IPS-NIHi11 (cell line): ENCODE measurements around the gene SMIM24.
A peak's percentile ranks its signal among the peaks of the same experiment; 100 is the strongest.

ENCODE experiments used
- DNase-seq: peaks from one replicate; pipeline ENCODE4 v3.0.0; 2012; ENCODE audit warnings: mixed read lengths, low spot score

The SMIM24 gene

DNA sequence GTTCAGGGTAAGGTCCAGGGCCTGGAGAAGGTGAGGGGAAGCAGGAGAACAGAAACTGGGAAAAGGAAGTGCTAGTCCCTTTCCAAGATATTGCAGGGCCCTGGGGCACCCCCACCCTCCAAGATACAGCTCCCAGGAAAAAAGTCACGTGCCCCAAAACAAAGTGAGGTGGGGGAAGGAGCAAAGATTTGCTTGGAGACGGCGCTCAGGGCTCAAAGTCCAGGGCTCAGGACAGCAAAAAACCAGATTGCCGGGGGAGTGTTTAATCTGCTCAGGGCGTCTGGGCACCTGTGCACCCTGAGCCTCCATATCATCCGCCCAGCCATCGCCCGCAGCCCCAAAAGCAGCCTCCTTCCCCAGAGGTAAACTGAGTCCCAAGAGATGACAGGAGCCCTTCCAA lies 6.3 kb downstream of the SMIM24 start:
- no peak for DNase-seq

DNA sequence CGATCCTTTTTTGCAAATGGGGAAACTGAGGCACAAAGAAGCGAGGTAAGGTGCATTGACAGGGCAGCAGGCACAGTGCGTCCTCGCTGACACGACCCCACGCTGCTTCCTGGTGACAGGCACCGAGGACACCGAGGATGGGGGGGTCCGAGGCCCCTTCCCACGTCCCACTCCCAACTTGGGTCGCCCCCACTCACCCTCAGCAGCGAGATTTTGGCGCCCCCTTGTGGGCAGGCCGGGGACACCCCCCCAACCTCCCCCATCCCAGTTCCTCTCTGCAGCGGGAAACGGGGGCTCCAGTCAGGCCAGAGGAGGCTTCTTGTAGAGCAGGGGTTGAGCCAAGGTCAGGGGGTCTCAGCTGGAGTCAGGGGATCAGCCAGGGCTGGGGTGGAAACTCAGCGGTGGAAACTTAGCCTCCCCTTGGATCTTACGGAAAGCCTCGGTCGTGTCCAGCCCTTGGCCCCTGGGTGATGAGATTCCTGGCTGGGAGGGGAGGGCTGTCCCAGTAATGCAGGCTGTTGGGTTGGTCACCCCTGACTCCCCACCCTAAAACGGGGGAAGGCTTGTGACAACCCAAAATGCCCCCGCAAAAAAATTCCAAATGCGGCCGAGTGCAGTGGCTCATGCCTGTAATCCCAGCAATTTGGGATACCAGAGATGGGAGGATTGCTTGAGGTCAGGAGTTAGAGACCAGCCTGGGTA lies 8.2 kb downstream of the SMIM24 start:
- peak; percentile 68 for DNase-seq

DNA sequence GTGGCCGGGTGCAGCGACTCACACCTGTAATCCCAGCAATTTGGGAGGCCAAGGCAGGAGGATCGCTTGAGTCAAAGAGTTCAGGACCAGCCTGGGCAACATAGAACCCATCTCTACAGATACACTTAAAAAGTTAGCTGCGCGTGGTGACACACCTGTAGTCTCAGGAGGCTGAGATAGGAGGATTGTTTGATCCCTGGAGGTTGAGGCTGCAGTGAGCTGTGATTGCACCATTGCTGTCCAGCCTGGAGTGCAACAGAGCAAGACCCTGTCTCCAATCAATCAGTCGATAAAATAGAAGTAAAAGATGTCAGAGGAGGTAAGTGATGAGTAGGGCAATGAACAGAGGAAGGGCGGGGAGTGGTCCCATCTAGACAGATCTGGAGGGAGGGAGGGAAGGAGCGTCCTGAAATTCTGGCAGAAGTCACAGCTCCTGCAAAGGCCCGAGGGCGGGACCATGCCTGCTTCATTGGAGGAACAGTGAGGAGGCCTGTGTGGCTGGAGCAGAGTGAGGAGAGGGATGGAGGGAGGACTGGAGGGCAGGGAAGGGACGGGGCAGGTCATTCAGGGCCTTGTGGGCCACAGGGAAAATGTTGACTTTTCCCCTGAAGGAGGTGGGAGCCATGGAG lies 9.7 kb downstream of the SMIM24 start:
- DNase-seq, result no peak

DNA sequence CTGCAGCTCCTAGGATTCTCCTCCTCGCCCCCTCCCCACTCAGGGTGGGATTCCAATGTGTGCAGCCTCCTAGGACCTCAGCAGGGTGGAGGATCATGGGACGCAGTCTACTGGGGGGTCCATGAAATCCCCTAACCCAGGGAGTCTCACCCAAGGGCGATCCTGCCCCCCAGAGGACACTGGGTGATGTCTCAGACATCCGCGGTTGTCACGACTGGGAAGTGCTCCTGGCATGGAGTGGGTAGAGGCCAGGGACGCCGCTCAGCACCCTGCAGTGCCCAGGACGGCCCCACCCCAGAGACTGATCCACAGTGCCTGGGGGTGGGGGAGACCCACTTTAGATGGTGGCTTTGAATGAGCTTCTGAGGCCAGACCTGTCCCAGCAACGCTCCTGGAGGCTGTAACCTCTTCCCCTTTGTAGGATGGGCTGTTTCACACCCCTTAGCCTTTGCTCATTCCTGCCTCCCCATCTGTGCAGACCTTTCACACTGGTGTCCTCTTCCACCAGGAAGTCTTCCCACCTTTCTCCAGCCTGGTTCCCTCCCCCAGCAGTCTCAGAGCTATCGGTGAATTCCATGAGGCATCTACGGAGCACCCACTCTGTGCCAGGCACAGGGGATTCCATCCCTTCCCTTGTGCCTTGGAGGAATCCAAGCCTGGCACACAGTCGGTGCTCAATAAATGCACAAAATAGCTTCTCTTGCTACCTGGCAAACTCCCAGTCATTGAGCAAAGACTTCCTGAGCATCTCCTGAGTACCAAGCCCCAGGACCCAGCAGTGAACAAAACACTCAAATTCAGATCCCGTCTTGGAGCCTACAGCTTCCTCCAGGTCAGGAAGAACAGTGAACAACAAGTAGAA lies 10.5 kb downstream of the SMIM24 start:
- no peak for DNase-seq

DNA sequence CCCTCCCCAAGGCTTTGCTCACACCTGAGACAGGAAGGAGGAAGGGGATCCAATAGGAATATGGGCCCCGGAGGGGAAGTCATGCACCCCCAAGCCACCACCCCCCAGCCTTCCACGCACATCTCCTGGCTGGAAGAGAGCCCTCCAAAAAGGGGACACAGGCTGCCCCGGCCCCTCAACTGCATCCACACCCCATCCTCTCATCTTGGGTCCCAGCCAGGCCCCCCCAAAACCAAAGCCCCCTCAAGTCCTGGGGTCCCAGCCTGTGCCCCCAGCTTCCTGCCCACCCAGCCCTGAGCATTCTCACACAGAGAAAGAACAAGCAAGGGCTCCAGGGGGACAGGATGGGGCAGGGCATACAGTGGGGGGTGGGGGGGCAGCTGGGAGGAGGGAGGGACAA lies 12.1 kb downstream of the SMIM24 start:
- DNase-seq, result no peak

DNA sequence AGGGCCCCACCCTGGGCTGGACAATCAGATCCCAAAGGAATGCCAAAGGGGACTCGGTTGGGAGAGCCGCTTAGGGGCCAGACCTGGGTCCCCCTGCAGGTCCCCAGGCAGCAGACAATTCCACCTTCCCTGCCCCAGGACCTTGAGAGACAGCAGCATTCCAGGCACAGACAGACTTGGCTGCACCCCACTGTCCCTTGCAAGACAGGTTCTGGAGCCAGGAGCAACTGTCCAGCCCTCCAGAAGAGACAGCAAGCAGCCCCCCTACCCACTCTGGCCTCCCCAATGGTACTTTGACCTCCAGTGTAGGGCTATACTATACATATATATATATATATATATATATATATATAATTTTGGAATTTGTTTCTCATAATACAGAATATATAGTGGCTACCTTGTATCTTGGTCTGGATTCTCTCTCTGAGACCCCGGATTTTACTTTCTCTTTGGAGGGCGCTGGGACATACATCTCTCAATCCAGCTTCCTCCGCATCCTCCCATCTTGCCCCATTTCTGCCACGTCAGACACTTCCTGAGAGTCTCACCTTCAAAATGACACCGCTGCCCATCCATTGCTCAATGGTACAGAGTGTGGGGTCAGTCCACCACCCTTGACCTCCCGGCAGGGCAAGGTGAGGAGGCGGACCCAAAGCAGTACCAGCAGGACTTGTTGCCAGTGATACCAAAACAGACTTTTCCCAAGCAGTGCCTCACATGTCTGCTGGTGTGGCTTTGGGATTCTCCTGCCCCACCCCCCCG lies 12.7 kb downstream of the SMIM24 start:
- DNase-seq, result no peak

DNA sequence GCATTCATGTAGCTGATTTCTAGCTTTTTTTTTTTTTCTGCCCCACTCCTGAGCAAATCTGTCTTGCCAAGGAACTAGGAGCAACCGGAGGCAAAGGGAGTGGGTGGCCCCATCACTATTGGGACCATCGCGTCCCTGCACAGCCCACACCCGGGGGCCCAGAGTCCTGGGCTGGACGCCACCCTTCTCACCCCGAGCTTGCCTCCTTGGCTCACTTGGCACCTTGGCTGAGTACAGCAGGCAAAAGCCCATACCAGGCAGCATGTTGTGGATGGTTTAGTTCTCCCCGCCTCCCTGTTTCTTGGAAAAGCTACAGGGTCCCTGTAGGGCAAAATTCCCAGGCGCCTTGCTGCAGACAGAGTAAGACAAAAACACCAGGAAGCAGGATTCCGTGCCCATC lies 13.7 kb downstream of the SMIM24 start:
- no peak for DNase-seq

DNA sequence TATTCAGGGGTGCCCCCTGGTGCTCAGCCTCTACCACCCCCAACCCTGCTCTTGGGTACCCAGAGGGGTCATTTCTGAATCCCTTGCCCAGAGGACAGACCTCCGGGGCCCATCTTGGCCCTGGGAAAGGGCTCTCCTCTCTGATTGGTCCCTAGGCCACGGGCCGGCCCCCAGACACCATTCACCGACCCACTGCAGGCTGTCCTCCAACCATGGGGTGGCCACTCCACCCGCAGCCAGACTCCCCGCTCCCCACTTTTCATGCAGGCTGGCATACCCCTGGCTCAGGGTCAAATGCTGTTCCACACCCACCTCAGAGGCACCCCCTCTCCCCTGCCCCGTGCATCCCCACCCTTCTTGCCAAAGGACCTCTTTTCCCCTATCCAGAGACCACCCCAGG lies 14.8 kb downstream of the SMIM24 start:
- peak; percentile 58 for DNase-seq

DNA sequence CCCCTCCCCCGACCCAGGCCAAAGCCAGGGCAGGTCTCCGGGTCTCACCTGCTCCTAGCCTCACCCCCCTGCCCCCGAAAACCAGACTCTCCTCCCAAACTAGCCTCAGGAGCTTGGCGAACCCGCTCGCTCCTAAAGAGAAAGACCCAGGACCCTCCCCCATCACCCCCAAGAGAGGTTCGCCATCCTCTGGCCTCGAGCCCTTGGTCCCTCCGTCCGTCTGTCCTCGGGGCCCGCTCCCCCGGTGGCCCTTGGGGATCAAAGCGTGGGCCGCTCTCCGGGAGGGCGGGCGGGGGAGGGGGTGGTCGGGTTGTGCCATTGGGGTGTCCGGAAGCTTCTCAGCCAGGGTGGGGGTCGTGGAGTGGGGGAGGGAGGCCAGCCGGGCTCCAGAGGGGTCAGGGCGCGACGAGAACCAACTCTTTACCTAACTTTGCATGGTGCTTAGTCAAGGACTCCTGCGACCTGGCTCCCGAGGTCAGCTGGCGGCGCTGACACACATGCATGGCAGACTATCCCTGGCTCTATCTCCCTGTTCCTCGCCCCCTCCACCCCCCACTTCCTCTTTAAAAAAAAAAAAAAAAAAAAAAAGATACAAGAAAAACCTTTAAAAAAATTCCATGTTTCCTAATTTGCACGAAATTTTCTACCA lies 15.6 kb downstream of the SMIM24 start:
- DNase-seq, result peak; percentile 60

DNA sequence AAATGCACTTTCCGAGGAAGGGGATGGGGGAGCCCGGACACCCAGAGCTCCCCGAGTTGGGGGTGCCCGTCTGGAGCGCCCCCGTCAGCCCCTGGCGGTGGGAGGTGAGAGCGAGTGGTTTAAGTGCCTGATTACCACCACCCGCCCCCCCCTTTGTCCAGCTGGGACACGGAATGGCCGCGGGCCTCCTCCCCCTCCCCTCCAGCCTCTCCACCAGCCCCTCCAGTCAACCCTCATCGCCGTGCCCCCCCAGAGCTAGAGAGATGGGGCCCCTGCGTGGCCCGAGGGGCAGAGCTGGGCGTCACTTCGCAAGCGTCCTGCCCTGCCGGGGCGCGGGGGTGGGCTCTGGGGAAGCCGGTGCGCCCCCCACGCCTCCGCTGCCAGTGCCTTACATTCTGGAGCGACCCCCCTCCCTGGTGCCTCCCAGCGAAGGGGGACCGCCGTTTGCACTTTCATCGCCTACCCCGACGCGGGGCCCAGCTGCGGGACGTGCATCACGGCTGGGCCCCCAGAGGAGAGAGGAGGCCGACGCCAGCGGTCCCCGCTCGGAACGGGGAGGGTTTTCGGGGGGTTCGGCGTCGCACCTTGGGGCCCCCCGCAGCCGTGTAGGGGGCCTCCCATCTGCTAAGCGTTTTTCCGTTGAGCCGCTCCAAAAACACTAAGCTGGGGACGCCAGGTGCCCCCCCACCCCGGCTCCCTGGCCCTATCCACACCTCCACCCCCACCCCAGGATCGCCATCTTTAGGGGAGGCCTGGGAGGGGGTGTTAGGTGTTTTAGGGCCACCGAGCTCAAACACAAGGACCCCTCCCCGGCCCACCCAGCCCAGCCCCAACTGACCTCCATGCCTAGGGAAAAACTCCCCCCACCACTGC lies 16.4 kb downstream of the SMIM24 start:
- DNase-seq, result peak; percentile 54

DNA sequence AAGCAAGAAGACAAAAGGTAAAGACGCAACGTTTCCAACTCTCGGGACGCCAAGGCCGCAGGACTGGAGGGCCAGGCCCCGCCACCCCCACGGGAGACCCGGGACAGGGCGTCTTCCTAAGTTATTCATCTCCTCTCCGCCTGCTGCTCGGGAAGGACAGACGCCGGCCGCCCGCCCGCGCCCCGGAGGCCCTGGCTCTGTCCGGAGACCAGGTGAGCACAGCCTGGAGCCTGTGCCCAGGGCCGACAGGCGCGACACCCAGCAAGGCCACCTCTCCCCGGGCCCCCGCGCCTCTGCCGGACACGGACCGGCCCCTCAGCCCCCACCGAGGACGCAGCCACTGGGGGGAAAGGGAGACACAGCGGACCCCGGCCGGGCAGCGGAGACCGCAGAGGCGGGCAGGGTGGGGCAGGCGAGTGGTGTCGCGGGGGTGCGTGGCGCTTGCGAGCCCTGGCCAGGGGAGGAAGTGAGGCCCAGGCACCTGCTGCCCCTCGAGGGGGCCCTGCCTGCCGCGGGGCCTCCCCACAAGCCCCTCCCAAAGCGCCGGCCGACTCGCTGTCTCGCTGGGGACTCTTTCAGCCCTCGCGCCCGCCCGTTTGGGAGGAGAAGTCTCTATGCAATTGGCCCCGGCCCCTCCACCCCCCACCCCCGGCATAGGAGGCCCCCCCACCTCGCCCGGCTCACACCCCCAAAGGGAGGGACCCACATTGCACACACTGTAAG lies 17.2 kb downstream of the SMIM24 start:
- DNase-seq, result peak; percentile 41

DNA sequence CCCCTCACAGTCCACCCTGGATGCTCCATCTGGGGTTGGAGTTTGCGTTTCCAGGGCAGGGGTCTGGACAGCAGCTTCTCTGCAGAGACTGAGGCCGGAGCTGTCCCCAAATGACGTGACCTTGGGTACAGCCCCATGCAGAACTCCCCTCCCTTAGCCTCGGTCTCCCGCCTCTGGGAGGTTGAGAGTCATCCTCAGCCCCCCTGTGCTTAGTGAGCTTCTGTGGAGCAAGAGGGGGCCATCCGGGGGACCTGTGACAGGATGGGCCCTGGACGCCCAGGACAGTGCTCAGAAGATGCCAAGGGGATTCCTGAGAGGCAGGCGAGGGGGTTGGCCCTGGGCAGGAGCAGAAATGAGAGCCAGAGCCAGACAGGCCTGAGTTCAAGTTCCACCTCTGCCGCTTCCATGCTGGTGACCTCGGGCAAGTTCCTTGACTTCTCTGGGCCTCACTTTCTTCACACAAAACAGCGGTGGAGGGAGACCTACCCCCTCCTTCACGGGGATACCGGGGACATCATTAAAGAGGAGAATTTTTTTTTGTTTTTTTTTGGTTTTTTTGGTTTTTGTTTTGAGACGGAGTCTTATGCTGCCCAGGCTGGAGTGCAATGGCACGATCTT lies 20.3 kb downstream of the SMIM24 start:
- no peak for DNase-seq

DNA sequence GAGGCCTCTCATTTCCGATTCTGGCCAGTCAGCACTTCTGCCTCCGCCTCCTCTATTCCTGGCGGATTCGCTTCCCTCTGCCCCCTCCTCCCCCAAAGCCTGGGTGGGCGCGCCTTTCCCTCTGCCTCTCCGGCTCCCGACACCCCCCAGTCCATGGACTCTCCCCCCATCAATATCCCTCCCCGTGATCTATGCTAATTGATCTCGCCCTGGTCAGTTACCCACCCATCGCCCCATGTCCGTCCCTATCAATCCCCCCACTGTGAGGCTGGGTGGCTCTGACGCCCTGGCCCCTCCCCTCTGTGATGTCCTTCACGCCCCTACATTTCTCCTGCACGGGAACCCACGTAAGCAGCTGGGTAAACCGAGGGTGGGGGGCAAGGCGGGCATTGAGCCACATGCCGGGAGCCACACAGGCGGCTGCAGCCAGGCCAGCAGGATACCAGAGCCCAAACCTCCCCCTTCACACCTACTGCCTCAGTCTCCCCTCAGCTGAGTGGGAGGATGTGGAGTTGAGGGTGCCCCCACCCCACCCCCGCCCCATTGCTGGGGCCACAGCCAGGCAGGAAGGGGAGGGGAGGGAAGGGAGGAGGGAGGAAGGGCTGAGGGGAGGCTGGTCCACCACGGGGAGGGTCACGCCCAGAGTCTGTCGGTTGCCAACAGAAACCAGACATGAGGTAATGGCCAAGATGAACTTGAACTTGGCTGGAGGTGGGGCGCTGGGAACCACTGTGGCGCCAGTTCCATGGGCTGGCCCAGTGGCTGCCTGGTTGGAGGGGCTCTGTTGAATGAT lies 21.0 kb downstream of the SMIM24 start:
- peak; percentile 84 for DNase-seq

DNA sequence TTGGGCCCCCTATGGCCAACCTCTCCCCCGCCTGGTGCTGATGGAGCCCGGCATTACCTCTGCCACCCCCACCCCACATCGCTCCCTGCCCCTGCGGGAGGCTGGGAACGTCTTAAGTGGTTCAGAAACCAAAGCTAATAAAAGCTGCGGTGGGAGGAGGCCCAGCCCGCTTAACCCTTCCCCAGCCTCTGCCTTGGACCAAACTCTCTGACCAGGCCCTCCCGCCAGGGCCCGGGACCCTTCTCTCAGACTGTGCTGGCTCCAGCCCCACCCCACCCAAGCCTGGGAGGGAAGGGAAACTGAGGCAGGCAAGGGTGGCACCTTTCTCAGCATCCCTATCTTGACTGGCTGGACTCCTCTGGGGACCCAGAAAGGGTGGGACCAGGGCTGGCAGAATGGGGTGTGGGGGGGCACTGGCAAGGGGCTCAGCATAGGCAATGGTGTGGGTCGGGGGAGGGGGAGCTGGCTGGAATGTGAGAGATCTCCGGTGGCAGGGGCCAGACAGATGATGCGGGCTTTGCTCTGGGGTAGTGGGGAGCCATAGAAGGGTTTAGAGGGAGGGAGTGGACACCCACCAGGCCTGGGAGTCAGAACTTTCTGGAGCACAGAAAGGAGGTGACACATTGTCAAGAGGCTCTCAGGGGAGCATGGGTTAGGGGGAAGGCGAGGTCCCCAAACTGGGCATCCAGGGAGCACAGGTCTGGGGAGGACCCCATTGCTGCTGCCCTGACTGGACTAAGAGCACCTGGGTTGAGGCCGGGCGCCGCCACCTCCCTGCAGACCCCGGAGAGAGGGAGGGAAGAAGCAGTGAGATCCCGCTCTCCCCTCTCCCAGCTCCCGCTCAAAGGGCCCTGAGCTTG lies 21.9 kb downstream of the SMIM24 start:
- peak; percentile 47 for DNase-seq

DNA sequence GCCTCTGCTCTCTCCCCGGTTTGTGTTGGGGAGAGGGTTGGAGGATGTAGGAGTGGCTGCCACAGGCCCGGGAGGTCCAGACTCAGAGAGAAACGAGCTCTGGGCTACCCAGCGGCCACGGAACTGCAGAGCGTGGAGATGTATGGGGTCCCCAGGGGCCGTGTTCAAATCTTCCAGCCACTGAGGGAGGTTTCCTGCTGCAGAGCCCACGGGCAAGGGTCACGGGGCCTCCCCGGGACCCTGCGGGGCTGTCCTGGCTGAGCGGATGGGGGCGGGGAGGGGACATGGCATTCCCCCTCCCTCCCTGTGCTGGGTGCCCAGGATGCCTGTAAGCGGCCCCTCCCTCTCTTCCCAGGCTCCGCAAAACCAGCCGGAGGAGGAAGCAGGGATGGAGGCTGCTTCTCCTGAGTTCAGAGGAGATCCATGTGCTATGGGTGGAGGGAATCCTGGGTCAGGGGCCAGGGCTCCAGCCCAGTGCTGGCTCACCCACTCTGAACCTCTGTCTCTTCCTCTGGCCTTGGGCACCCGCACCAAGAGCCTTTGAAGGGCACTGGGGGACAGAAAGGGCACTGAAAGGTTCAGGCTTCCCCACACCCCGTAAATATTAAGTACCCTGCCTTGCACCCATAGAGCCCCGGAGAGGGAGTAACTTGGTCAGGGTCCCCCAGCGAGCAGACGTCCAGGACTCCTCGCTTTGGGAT lies 22.6 kb downstream of the SMIM24 start:
- peak; percentile 54 for DNase-seq

DNA sequence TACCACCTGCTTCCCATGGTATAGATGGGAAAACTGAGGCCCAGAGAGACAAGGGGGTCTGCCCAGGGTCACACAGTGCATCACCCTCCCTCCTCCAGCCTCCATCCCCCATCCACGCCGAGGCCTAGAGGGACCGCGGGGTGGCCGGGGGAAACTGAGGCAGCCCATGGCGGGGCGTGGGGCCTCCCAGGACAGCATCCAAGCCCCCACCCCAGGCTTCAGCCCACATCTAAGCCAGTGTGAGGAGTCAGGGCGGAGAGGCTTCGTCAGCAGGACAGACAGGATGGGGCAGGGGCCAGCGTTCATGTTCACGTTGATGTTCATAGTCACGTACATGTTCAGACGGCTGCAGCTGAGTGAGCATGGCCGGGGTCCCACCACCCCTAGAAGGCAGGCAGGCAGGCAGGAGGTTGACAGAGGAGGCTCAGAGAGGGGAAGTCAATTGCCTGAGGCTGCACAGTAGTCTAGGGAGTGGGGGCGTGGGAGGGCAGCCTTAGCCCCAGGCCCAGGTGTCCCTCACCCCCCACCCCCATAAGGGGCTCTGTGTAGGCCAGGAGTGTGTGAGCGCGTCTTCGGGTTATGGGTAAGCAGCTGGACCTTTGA lies 23.3 kb downstream of the SMIM24 start:
- DNase-seq, result no peak
